Thoracic aorta (tissue), 2 donors: ENCODE measurements around the gene PNMA8A. TPM values are rescaled to one million over a fixed set of nuclear protein-coding genes. Genes with fewer than 3 reads are reported as not detected.

Experiments used
- ATAC-seq: fragments of 150-250 bp; one replicate; pipeline ENCODE4 v1.8.0; 2017; ENCODE audit warnings: low read depth; ENCODE audit not compliant: insufficient number of reproducible peaks, low FRiP score
- DNase-seq: peaks from one replicate; pipeline ENCODE4 v3.0.0-alpha.2; 2020; ENCODE audit warnings: low spot score
- H3K27ac ChIP-seq, 2 donors: fragments of 200-600 bp; sonication (generic); 1 replicate in 1 of 2; 2 replicates in 1 of 2; pipeline ENCODE4 v1.5.1; 2016; ENCODE audit warnings: mild to moderate bottlenecking in 2 of 2, moderate library complexity in 2 of 2
- H3K27me3 ChIP-seq: fragments of 200-600 bp; sonication (generic); replicated peaks from 2 replicates; pipeline ENCODE4 v1.6.0; 2016; ENCODE audit warnings: mild to moderate bottlenecking; ENCODE audit not compliant: insufficient read depth
- H3K36me3 ChIP-seq: fragments of 200-600 bp; sonication (generic); one replicate; pipeline ENCODE4 v1.5.1; 2016
- H3K4me1 ChIP-seq, 2 donors: fragments of 200-600 bp; sonication (generic); 1 replicate in 1 of 2; 2 replicates in 1 of 2; pipeline versions ENCODE4 v1.5.1 to v1.6.0; 2016; ENCODE audit warnings: low read depth in 2 of 2, mild to moderate bottlenecking in 1 of 2; ENCODE audit not compliant: control insufficient read depth in 1 of 2
- H3K4me3 ChIP-seq: fragments of 200-600 bp; sonication (generic); 2 replicates; pipeline ENCODE4 v1.5.1; 2016; ENCODE audit warnings: mild to moderate bottlenecking
- H3K9me3 ChIP-seq: fragments of 200-600 bp; sonication (generic); 2 replicates; pipeline ENCODE4 v1.5.1; 2016
- total RNA-seq, 2 donors: library from RNA; depleted of rRNA; stranded (reverse); fragments of >200 nt; gene quantifications; one replicate each; pipeline versions ENCODE4 v1.1.0 to v1.2.3, GENCODE V29; 2016
- TF ChIP-seq, protein P1 (sequence below): fragments of 200-600 bp; sonication (generic); IDR thresholded peaks from one replicate; pipeline ENCODE4 v1.5.1; 2019; ENCODE audit warnings: antibody characterized with exemption

Gene PNMA8A
- total RNA-seq, 2 donors from 2014 or later: 5.1 to 14.6 TPM

DNA sequence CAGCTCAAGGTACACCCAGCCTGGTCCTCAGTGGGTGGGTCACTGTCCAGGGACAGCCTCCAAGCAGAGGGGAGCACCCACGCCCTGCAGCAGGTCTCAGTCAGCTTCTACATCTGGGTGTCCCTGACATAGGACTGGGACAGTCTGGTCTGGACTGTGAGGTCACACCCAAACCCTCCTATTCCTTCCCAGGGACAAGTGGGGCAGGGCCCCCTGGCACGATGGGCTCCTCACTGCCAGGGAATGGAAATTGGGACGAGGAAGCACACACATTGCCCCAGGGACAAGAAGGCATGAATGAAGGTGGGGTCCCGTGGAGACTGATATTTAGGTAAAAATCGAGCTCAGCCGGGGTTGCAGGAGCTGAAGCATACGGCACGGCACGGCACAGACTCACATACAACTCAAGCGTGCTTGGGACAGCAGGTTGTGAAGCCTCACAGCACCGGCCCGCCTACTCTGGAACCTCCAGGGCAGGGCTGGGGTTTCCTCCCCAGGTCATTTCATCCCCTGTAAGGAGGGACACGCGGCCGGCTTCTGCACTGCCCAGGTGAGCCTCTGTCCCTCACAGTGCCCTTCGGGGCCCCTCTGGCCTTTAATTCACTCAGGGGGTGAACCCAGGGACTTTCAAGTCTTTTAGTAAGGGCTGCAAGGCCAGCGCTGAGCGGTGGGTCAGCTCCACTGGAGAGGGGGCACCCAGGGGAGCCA, 20.8 kb upstream of the PNMA8A start:
- TF ChIP-seq, protein P1, sequence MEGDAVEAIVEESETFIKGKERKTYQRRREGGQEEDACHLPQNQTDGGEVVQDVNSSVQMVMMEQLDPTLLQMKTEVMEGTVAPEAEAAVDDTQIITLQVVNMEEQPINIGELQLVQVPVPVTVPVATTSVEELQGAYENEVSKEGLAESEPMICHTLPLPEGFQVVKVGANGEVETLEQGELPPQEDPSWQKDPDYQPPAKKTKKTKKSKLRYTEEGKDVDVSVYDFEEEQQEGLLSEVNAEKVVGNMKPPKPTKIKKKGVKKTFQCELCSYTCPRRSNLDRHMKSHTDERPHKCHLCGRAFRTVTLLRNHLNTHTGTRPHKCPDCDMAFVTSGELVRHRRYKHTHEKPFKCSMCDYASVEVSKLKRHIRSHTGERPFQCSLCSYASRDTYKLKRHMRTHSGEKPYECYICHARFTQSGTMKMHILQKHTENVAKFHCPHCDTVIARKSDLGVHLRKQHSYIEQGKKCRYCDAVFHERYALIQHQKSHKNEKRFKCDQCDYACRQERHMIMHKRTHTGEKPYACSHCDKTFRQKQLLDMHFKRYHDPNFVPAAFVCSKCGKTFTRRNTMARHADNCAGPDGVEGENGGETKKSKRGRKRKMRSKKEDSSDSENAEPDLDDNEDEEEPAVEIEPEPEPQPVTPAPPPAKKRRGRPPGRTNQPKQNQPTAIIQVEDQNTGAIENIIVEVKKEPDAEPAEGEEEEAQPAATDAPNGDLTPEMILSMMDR: no peak
- Histone ChIP-seq H3K27ac (no peak overlapping the region), H3K4me1 (peaks cover 25 to 65% of the 10 kb centered on the region in 2 donors), H3K27me3 (no peaks in the 10 kb centered on the region), H3K36me3 (no peaks in the 10 kb centered on the region), H3K9me3 (no peaks in the 10 kb centered on the region), H3K4me3 (no peak overlapping the region)
- ATAC-seq (no peak), DNase-seq (no peak)

DNA sequence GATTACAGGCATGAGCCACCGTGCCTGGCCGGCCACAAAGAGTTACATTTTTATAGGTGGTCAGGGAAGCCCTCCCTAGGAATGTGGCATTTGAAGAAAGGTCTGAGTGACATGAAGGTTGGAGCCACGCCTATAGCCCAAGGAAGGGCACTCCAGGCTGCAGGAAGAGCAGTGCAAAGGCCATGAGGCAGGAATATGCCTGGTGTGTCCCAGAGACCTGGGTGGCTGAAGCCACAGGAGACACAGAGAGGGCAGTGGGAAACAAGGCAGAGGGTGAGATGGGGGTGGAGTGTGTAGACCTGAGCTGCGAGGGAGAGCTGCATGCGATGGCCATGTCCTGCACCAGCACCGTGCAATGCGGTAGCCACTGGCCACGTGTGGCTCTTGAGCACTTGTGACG, 19.4 kb upstream of the PNMA8A start:
- no peak for DNase-seq
- no peaks in the 10 kb centered on the region for H3K27me3 ChIP-seq
- H3K4me1 ChIP-seq: peaks cover 25 to 69% of the 10 kb centered on the region in 2 donors

DNA sequence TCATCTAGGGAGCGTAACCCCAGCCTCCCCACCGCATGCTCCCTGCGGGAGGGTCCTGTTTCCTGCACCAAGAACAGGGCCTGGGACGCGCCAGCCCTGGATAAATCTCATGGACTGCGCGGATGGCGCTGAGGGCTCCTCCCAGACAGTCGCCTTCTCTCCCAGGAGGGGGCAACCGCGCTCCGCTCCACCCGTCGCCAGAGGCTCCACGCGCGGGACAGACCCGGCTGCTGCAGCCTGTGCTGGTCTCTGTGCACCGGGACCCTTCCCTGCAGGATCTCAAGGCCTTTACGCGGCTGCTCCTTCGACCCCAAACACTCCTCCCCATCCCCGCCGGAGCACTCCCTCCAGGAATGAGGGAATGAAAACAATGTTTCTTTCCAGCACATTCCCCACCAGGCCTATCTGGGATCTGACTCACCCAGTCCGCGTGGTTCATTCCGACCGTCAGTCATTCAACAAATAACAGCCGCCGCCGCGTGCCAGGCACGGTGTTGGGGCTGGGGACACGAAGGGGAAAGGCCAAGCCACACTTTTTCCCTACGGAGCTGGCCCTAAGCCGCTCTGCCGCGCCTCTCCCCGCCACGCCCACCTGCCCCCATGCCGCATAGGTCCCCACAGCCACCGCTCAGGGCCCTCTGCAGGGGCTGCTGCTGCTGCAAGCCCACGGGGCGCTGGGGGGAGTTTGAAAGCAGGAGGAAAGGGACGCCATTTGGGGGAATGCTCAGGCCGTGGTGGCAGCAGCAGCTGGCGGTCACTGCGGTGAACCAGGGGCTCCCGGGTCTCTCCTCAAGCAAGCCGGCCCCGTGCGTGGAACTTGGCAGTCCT, 18.3 kb upstream of the PNMA8A start:
- TF ChIP-seq, protein P1: no peak
- Histone ChIP-seq H3K4me1 (peaks cover 25 to 60% of the 10 kb centered on the region in 2 donors), H3K9me3 (no peaks in the 10 kb centered on the region), H3K27ac (peak overlapping the region; percentile 53 to 66), H3K36me3 (no peaks in the 10 kb centered on the region), H3K4me3 (peak overlapping the region; percentile 51), H3K27me3 (no peaks in the 10 kb centered on the region)
- ATAC-seq: no peak
- DNase-seq: peak; percentile 57

More for the DNA sequence above, 19.4 kb upstream of the PNMA8A start:
- no peak for ATAC-seq
- TF ChIP-seq, protein P1: no peak
- Histone ChIP-seq H3K27ac (no peak overlapping the region), H3K4me3 (no peak overlapping the region), H3K9me3 (no peaks in the 10 kb centered on the region), H3K36me3 (no peaks in the 10 kb centered on the region)

DNA sequence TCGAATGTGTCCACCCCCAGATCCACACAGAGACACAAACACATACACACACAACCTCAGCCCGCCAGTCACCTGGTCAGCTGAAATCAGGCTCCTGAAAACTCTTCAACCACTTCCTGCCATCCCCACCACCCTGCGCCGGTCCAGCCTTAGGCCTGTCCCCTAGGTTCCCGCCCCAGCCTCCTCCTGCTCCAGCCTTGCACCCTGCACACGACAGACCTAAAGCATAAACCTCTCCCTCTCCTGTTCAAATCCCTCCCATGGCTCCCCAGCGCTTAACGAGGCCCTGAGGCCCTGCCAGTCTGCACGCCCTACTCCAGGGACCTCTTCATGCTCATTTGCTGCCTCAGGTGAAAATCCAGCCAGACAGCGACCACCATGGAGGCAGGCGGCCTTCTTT, 17.2 kb upstream of the PNMA8A start:
- Histone ChIP-seq H3K4me1 (peaks cover 25 to 49% of the 10 kb centered on the region in 2 donors), H3K27ac (no peak overlapping the region), H3K27me3 (no peaks in the 10 kb centered on the region), H3K36me3 (no peaks in the 10 kb centered on the region), H3K9me3 (no peaks in the 10 kb centered on the region), H3K4me3 (no peak overlapping the region)
- no peak for ATAC-seq
- no peak for DNase-seq
- TF ChIP-seq, protein P1: no peak

DNA sequence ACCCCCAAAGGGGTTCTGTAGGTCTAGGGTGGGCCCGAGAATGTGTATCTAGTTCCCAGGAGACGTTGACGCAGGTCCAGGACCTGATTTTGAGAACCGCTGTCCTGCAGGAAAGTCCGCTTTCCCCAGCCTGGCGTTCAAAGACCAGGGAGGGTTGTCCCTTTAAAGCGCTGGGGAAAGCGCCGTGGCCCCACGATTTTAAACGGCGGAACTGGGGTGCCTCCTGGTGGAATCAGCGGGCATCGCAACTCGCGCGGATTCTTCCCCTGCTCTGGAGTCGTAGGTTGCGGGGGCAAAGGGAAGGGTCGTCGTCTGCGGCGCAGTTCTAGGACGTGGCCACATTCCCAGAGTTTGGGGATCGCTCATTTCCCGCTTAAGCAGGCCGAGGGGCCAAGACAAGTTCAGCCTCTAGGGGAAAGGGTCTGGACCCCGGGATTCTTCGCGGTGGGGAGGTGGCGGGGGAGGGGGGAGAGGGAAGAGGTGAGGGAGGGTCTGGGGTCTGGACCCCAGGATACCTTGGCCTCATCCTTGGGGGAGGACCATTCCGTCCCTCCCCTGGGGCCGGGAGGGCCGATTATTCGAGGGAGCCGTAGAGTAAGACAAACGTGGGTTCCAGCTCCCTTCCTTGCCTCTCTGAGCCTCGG, 16.6 kb upstream of the PNMA8A start:
- TF ChIP-seq, protein P1: peak; percentile 98
- Histone ChIP-seq H3K4me1 (peaks cover 20 to 48% of the 10 kb centered on the region in 2 donors), H3K27ac (peak overlapping the region in 1 of 2 donors; percentile 56), H3K9me3 (no peaks in the 10 kb centered on the region), H3K4me3 (peak overlapping the region; percentile 71), H3K27me3 (no peaks in the 10 kb centered on the region), H3K36me3 (no peaks in the 10 kb centered on the region)
- ATAC-seq (no peak), DNase-seq (no peak)
